ENCODE results near the gene RPL22.

Gene RPL22

DNA sequence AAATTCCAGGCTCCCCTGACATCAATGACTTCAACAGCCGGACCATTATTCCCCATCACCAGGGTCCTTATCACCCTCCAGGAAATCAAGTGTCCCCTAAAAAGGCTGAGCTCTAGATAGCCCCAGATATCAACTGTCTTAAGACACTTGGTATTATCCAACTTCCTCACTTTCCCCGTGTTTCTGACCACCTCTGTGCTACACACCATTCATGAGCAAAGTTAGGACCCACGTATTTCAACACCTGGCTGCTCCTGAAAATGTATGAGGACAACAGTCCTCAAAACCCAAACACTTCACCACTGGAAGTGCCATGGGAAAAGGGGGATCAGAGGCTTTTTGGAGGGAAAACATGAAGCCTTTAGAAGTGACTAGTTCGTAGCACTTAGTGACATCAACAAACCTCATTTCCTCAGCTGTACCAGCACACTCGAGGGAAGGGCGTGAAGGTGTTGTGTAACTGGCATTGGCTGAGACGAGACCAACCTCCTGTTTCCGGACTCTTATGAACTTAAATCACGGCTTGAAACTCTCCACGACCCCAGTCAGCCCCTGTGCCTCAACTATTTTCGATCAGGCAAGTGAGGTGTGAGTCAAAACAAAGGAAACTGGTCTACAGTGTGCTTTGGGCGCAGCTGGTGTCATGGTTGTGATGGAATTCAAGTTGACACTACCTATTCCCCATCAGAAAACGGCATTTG, 15.2 kb downstream of the RPL22 start:
- Mint-ChIP-seq H3K4me1 (peaks cover 15% of the 10 kb centered on the region), H3K36me3 (ENCODE audit: low read depth) (peaks cover 44% of the 10 kb centered on the region), H3K4me3 (no peak overlapping the region), H3K27ac (no peak overlapping the region), H3K27me3 (ENCODE audit: low read depth, poor library complexity) (peaks cover 48% of the 10 kb centered on the region), H3K9me3 (peaks cover 3% of the 10 kb centered on the region)
- DNase-seq, result no peak
- TF ChIP-seq, protein P1, sequence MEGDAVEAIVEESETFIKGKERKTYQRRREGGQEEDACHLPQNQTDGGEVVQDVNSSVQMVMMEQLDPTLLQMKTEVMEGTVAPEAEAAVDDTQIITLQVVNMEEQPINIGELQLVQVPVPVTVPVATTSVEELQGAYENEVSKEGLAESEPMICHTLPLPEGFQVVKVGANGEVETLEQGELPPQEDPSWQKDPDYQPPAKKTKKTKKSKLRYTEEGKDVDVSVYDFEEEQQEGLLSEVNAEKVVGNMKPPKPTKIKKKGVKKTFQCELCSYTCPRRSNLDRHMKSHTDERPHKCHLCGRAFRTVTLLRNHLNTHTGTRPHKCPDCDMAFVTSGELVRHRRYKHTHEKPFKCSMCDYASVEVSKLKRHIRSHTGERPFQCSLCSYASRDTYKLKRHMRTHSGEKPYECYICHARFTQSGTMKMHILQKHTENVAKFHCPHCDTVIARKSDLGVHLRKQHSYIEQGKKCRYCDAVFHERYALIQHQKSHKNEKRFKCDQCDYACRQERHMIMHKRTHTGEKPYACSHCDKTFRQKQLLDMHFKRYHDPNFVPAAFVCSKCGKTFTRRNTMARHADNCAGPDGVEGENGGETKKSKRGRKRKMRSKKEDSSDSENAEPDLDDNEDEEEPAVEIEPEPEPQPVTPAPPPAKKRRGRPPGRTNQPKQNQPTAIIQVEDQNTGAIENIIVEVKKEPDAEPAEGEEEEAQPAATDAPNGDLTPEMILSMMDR (IDR thresholded peaks at IDR 0.05), result no peak

DNA sequence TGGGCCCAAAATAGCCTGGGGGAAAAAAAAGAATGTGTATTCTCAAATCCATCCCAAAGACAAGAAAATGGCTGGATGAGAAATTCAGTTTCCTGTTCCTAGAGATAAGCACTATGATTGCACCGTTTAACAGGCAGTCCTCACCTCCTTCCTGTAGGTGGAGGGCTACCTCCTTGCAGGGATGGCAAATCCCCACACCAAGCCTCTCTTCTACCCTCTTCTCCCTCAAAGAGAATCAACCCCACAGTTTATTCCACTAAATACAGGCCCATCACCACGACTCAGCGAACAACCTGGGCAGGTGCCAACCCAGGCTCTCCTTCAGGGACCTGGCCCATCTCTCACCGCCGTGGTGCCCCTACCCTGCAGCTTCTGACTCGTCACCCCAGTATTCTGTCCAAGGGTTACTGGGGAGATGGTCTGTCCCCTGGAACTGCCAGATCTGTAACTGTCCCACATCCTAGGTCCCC, 15.8 kb downstream of the RPL22 start:
- no peak for DNase-seq
- no peak overlapping the region for H3K4me3 Mint-ChIP-seq

DNA sequence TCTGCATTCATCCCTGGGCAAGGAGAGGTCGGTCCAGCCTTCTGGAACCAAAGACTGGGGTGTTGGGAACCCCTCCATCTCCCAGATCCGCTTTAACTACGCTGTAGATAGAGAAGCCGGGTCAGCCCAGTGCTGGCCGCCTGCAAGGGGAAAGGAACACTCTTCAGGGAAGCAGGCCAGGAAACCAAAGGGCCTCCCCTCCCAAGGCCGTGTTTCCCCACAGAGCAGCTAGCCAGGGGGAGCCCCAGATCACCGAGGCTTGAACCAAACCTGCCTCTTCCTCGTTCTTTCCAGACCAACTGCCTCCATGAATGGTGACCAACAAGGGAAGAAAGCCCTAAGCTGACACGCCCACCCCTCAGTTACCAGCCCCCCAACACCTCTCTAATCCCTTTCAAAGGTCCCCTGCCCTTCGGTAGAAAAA, 18.0 kb downstream of the RPL22 start:
- H3K9me3 Mint-ChIP-seq, result peaks cover 3% of the 10 kb centered on the region
- peaks cover 21% of the 10 kb centered on the region for H3K36me3 Mint-ChIP-seq (ENCODE audit: low read depth)
- H3K27me3 Mint-ChIP-seq (ENCODE audit: low read depth, poor library complexity), result peaks cover 45% of the 10 kb centered on the region
- no peak overlapping the region for H3K27ac Mint-ChIP-seq
- H3K4me3 Mint-ChIP-seq, result peak overlapping the region; percentile 68
- DNase-seq, result no peak
- TF ChIP-seq, protein P1 (IDR thresholded peaks at IDR 0.05), result no peak
- peaks cover 29% of the 10 kb centered on the region for H3K4me1 Mint-ChIP-seq

More for the DNA sequence above, 15.8 kb downstream of the RPL22 start:
- TF ChIP-seq, protein P1 (IDR thresholded peaks at IDR 0.05), result no peak
- peaks cover 3% of the 10 kb centered on the region for H3K9me3 Mint-ChIP-seq
- no peak overlapping the region for H3K27ac Mint-ChIP-seq
- H3K27me3 Mint-ChIP-seq (ENCODE audit: low read depth, poor library complexity), result peaks cover 48% of the 10 kb centered on the region
- H3K4me1 Mint-ChIP-seq, result peaks cover 20% of the 10 kb centered on the region
- H3K36me3 Mint-ChIP-seq (ENCODE audit: low read depth), result peaks cover 38% of the 10 kb centered on the region

DNA sequence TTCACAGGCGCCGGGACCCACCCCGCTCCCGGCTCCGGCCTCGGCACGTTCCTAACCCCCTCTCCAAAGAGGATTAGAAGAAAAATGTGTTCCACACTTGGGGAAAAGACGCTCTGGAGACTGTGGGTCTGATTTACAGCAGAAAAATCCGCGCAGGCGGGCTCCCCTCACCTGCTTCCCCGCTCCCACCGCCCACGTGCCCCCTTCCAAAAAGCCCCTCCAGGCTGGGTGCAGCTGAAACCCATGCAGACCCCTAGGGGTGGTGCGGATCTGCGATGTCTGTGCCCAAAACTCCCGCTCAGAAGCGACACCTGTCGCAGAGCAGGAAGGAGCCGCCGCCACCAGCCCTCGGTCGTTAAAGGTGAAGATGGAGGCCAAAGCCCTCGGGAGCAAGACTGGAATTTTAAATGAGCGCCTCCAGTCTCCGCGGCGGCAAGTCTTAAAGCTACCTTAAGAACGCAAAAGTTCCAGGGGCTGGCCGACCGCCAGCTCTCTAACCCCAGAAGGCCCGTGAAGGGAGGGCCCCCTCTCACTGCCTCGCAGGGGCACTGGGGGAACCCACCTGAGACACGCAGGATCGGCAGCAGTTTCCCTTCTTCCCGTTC, 18.6 kb downstream of the RPL22 start:
- Mint-ChIP-seq H3K36me3 (ENCODE audit: low read depth) (peaks cover 17% of the 10 kb centered on the region), H3K4me1 (peaks cover 26% of the 10 kb centered on the region), H3K27ac (no peak overlapping the region), H3K27me3 (ENCODE audit: low read depth, poor library complexity) (peaks cover 45% of the 10 kb centered on the region), H3K9me3 (peaks cover 3% of the 10 kb centered on the region), H3K4me3 (peak overlapping the region; percentile 68)
- TF ChIP-seq, protein P1 (IDR thresholded peaks at IDR 0.05), result no peak
- no peak for DNase-seq

DNA sequence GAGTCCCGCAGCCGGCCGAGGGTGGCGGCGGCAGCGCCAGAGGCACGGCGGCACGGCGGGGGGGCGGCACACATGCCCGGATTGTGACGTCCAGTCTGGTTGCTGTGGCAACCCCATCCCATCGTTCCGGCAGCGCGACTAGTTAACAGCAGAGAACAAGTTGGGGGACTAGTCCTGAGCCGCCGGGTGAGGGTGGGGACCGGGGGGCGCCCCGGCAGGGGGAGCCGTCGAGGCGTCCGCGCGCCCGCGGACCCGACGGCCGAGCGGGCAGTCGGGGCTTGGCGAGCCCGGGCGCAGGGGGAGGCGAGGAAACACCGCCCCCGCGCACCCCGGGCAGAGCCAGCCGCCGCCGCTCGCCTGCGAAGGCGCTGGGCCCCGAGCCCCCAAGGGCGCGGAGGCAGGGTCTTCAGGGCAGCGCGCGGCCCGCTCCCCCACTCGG, 19.1 kb downstream of the RPL22 start, which contains the start of gene CHD5:
Gene CHD5 (minus strand): TSS at position 54 of the 439 bp plus-strand sequence. CDS start 298 bp downstream, outside the sequence.
- peaks cover 25% of the 10 kb centered on the region for H3K4me1 Mint-ChIP-seq
- peak within 1 kb of the TSS; percentile 69 for H3K4me3 Mint-ChIP-seq
- peaks cover 3% of the 10 kb centered on the region for H3K9me3 Mint-ChIP-seq
- peak; percentile 56 for DNase-seq
- peaks cover 14% of the 10 kb centered on the region for H3K36me3 Mint-ChIP-seq (ENCODE audit: low read depth)
- TF ChIP-seq, protein P1 (IDR thresholded peaks at IDR 0.05), result no peak
- H3K27me3 Mint-ChIP-seq (ENCODE audit: low read depth, poor library complexity), result peaks cover 45% of the 10 kb centered on the region
- no peak within 1 kb of the TSS for H3K27ac Mint-ChIP-seq

Data from nephron progenitor cell (in vitro differentiated cells).